ENCODE data around the gene ZNF493. TPM values are rescaled to one million over a fixed set of nuclear protein-coding genes. Genes with fewer than 3 reads are reported as not detected.

ZNF493 gene
- 10 to 100 TPM in 1 of 4 donors, 1 to 10 TPM in 3; 8.3 to 24.2 (median 8.9) TPM for total RNA-seq

- TF ChIP-seq CTCF (IDR thresholded peaks at IDR 0.05), result no peak
- TF ChIP-seq POLR2A (IDR thresholded peaks at IDR 0.05), result peak in 2 of 4 donors; percentile 55 to 71
- H3K36me3 ChIP-seq, result peaks cover 0 to 31% (median 0%) of the 10 kb centered on the region in 3 donors
- no peaks in the 10 kb centered on the region for H3K27me3 ChIP-seq
- intact Hi-C loops (cut with DNase I), result no loop called here
- H3K27ac ChIP-seq, result peak within 1 kb of the TSS; percentile 83 to 92 (median 88)
- H3K4me1 ChIP-seq, result peaks cover 0 to 17% (median 11%) of the 10 kb centered on the region in 3 donors
- H3K4me3 ChIP-seq, result peak within 1 kb of the TSS; percentile 68 to 95 (median 79)
- 0 to 2% methylated on average over 11 to 13 of the region's 31 CpGs for WGBS, 2 donors
- H3K9me3 ChIP-seq, result peaks cover 0 to 16% (median 0%) of the 10 kb centered on the region in 3 donors
- peak; percentile 61 for DNase-seq
Observed at GRCh38 chr19:21396893-21397572, at the start of gene ZNF493. TSS of gene ZNF493 (plus strand) at chr19:21397133. CDS start at chr19:21397238, 105 bp downstream.

- no peaks in the 10 kb centered on the region for H3K36me3 ChIP-seq
- H3K4me1 ChIP-seq, result no peaks in the 10 kb centered on the region
- WGBS, 2 donors, result 35 to 83% methylated on average over 1 of the region's 2 CpGs
- DNase-seq, result no peak
- no peak overlapping the region for H3K27ac ChIP-seq
- no peak for TF ChIP-seq POLR2A (IDR thresholded peaks at IDR 0.05)
- TF ChIP-seq CTCF (IDR thresholded peaks at IDR 0.05), result no peak
- no peaks in the 10 kb centered on the region for H3K9me3 ChIP-seq
- no peaks in the 10 kb centered on the region for H3K27me3 ChIP-seq
- no peak overlapping the region for H3K4me3 ChIP-seq
- intact Hi-C loops (cut with DNase I), result no loop called here
Observed at GRCh38 chr19:21352830-21353229, 44.1 kb upstream of the ZNF493 start.

GRCh38 chr19:21358768-21359451 is 38.0 kb upstream of the ZNF493 start, which contains the start of gene ZNF738:
TSS of gene ZNF738 (plus strand) at chr19:21359000. CDS start at chr19:21359141, 141 bp downstream.
- intact Hi-C loops (cut with DNase I), result no loop called here

GRCh38 chr19:21362291-21362690 is 34.6 kb upstream of the ZNF493 start:
- DNase-seq, result no peak
- peaks cover 0 to 11% (median 0%) of the 10 kb centered on the region in 3 donors for H3K4me1 ChIP-seq
- WGBS, 2 donors, result 87 to 91% methylated on average over 3 of the region's 3 CpGs

More at GRCh38 chr19:21358768-21359451, 38.0 kb upstream of the ZNF493 start, which contains the start of gene ZNF738:
- no peaks in the 10 kb centered on the region for H3K9me3 ChIP-seq
- no peaks in the 10 kb centered on the region for H3K27me3 ChIP-seq
- TF ChIP-seq POLR2A (IDR thresholded peaks at IDR 0.05), result peak in 1 of 4 donors; percentile 31
- TF ChIP-seq CTCF (IDR thresholded peaks at IDR 0.05), result no peak
- 0% methylated on average over 2 to 6 of the region's 36 CpGs for WGBS, 2 donors
- H3K4me3 ChIP-seq, result peak within 1 kb of the TSS; percentile 51 to 87 (median 72)
- H3K36me3 ChIP-seq, result peaks cover 0 to 21% (median 0%) of the 10 kb centered on the region in 3 donors
- peaks cover 0 to 11% (median 0%) of the 10 kb centered on the region in 3 donors for H3K4me1 ChIP-seq
- DNase-seq, result peak; percentile 50
- H3K27ac ChIP-seq, result peak within 1 kb of the TSS; percentile 73 to 90 (median 84)

More at GRCh38 chr19:21362291-21362690, 34.6 kb upstream of the ZNF493 start:
- H3K4me3 ChIP-seq, result no peak overlapping the region
- peaks cover 0 to 3% (median 0%) of the 10 kb centered on the region in 3 donors for H3K9me3 ChIP-seq
- H3K36me3 ChIP-seq, result peaks cover 0 to 50% (median 0%) of the 10 kb centered on the region in 3 donors
- H3K27ac ChIP-seq, result no peak overlapping the region
- TF ChIP-seq POLR2A (IDR thresholded peaks at IDR 0.05) (no peak), CTCF (IDR thresholded peaks at IDR 0.05) (no peak)
- H3K27me3 ChIP-seq, result no peaks in the 10 kb centered on the region
- intact Hi-C loops (cut with DNase I), result no loop called here

Measured in esophagus squamous epithelium (tissue), 5 donors.